Measurements from ENCODE around the gene LRRC26.
A peak's percentile ranks its signal among the peaks of the same experiment; 100 is the strongest.

Gene LRRC26

GRCh38 chr9:137159105-137160053 is 10.5 kb downstream of the LRRC26 start:
- no CpG with 5 or more reads among the region's 14 CpGs for WGBS (ENCODE audit: insufficient coverage, insufficient read length)
- Histone ChIP-seq H3K4me3 (ENCODE audit: low read length) (no peak overlapping the region), H3K4me1 (ENCODE audit: control insufficient read depth, insufficient read depth, low read length) (peaks cover 10% of the 10 kb centered on the region; the same call in 1 of the 2 replicates), H3K27me3 (ENCODE audit: control insufficient read depth, insufficient read depth, low read length) (peaks cover 28% of the 10 kb centered on the region; the same call in 1 of the 2 replicates), H3K36me3 (ENCODE audit: control insufficient read depth, insufficient read depth, low read length) (no peaks in the 10 kb centered on the region; the same call in 1 of the 2 replicates), H3K27ac (ENCODE audit: low read length) (no peak overlapping the region), H3K9me3 (ENCODE audit: control insufficient read depth, insufficient read depth, low read length) (no peaks in the 10 kb centered on the region)
- no peak for DNase-seq (ENCODE audit: low read depth, low spot score)

- Histone ChIP-seq H3K4me3 (ENCODE audit: low read length) (no peak overlapping the region), H3K27ac (ENCODE audit: low read length) (no peak overlapping the region), H3K27me3 (ENCODE audit: control insufficient read depth, insufficient read depth, low read length) (peaks cover 28% of the 10 kb centered on the region; the same call in 1 of the 2 replicates), H3K36me3 (ENCODE audit: control insufficient read depth, insufficient read depth, low read length) (no peaks in the 10 kb centered on the region), H3K9me3 (ENCODE audit: control insufficient read depth, insufficient read depth, low read length) (no peaks in the 10 kb centered on the region), H3K4me1 (ENCODE audit: control insufficient read depth, insufficient read depth, low read length) (peaks cover 10% of the 10 kb centered on the region; the same call in 1 of the 2 replicates)
- no peak for DNase-seq (ENCODE audit: low read depth, low spot score)
- WGBS (ENCODE audit: insufficient coverage, insufficient read length) = no CpG with 5 or more reads among the region's 4 CpGs
Observed at GRCh38 chr9:137158625-137159024, 11.2 kb downstream of the LRRC26 start.

GRCh38 chr9:137157618-137158415 is 12.0 kb downstream of the LRRC26 start:
- H3K27me3 ChIP-seq (ENCODE audit: control insufficient read depth, insufficient read depth, low read length) = peaks cover 23% of the 10 kb centered on the region; the same call in 1 of the 2 replicates
- no peak overlapping the region for H3K27ac ChIP-seq (ENCODE audit: low read length)
- H3K36me3 ChIP-seq (ENCODE audit: control insufficient read depth, insufficient read depth, low read length) = no peaks in the 10 kb centered on the region
- H3K4me3 ChIP-seq (ENCODE audit: low read length) = no peak overlapping the region
- no CpG with 5 or more reads among the region's 19 CpGs for WGBS (ENCODE audit: insufficient coverage, insufficient read length)
- H3K4me1 ChIP-seq (ENCODE audit: control insufficient read depth, insufficient read depth, low read length) = peaks cover 10% of the 10 kb centered on the region; the same call in 1 of the 2 replicates
- H3K9me3 ChIP-seq (ENCODE audit: control insufficient read depth, insufficient read depth, low read length) = no peaks in the 10 kb centered on the region
- no peak for DNase-seq (ENCODE audit: low read depth, low spot score)

- Histone ChIP-seq H3K36me3 (ENCODE audit: control insufficient read depth, insufficient read depth, low read length) (no peaks in the 10 kb centered on the region), H3K9me3 (ENCODE audit: control insufficient read depth, insufficient read depth, low read length) (no peaks in the 10 kb centered on the region), H3K4me3 (ENCODE audit: low read length) (peak overlapping the region; percentile 18; the same call in 1 of the 2 replicates), H3K27me3 (ENCODE audit: control insufficient read depth, insufficient read depth, low read length) (peaks cover 19% of the 10 kb centered on the region; the same call in 1 of the 2 replicates), H3K4me1 (ENCODE audit: control insufficient read depth, insufficient read depth, low read length) (peaks cover 8% of the 10 kb centered on the region; the same call in 1 of the 2 replicates), H3K27ac (ENCODE audit: low read length) (no peak overlapping the region)
- no peak for DNase-seq (ENCODE audit: low read depth, low spot score)
- WGBS (ENCODE audit: insufficient coverage, insufficient read length) = no CpG with 5 or more reads among the region's 65 CpGs
Observed at GRCh38 chr9:137156567-137157375, 13.1 kb downstream of the LRRC26 start.

- WGBS (ENCODE audit: insufficient coverage, insufficient read length) = no CpG with 5 or more reads among the region's 7 CpGs
- peaks cover 8% of the 10 kb centered on the region; the same call in 1 of the 2 replicates for H3K27me3 ChIP-seq (ENCODE audit: control insufficient read depth, insufficient read depth, low read length)
- H3K4me3 ChIP-seq (ENCODE audit: low read length) = no peak overlapping the region
- H3K27ac ChIP-seq (ENCODE audit: low read length) = no peak overlapping the region
- no peaks in the 10 kb centered on the region for H3K9me3 ChIP-seq (ENCODE audit: control insufficient read depth, insufficient read depth, low read length)
- no peak for DNase-seq (ENCODE audit: low read depth, low spot score)
- no peaks in the 10 kb centered on the region for H3K36me3 ChIP-seq (ENCODE audit: control insufficient read depth, insufficient read depth, low read length)
- H3K4me1 ChIP-seq (ENCODE audit: control insufficient read depth, insufficient read depth, low read length) = peaks cover 4% of the 10 kb centered on the region; the same call in 1 of the 2 replicates
Observed at GRCh38 chr9:137152844-137153405, 16.9 kb downstream of the LRRC26 start.

GRCh38 chr9:137150617-137151457 is 19.0 kb downstream of the LRRC26 start:
- Histone ChIP-seq H3K27me3 (ENCODE audit: control insufficient read depth, insufficient read depth, low read length) (peaks cover 3% of the 10 kb centered on the region; the same call in 1 of the 2 replicates), H3K27ac (ENCODE audit: low read length) (no peak overlapping the region), H3K4me1 (ENCODE audit: control insufficient read depth, insufficient read depth, low read length) (peaks cover 3% of the 10 kb centered on the region; the same call in 1 of the 2 replicates), H3K36me3 (ENCODE audit: control insufficient read depth, insufficient read depth, low read length) (no peaks in the 10 kb centered on the region), H3K9me3 (ENCODE audit: control insufficient read depth, insufficient read depth, low read length) (no peaks in the 10 kb centered on the region), H3K4me3 (ENCODE audit: low read length) (no peak overlapping the region)
- no CpG with 5 or more reads among the region's 34 CpGs for WGBS (ENCODE audit: insufficient coverage, insufficient read length)
- DNase-seq (ENCODE audit: low read depth, low spot score) = no peak

GRCh38 chr9:137149942-137150616 is 19.8 kb downstream of the LRRC26 start:
- no peaks in the 10 kb centered on the region; the same call in 1 of the 2 replicates for H3K27me3 ChIP-seq (ENCODE audit: control insufficient read depth, insufficient read depth, low read length)
- H3K9me3 ChIP-seq (ENCODE audit: control insufficient read depth, insufficient read depth, low read length) = no peaks in the 10 kb centered on the region
- no peak overlapping the region for H3K27ac ChIP-seq (ENCODE audit: low read length)
- no peak for DNase-seq (ENCODE audit: low read depth, low spot score)
- H3K4me1 ChIP-seq (ENCODE audit: control insufficient read depth, insufficient read depth, low read length) = peaks cover 3% of the 10 kb centered on the region; the same call in 1 of the 2 replicates
- no CpG with 5 or more reads among the region's 20 CpGs for WGBS (ENCODE audit: insufficient coverage, insufficient read length)
- no peaks in the 10 kb centered on the region for H3K36me3 ChIP-seq (ENCODE audit: control insufficient read depth, insufficient read depth, low read length)
- H3K4me3 ChIP-seq (ENCODE audit: low read length) = no peak overlapping the region

GRCh38 chr9:137149363-137149762 is 20.5 kb downstream of the LRRC26 start:
- no peaks in the 10 kb centered on the region for H3K36me3 ChIP-seq (ENCODE audit: control insufficient read depth, insufficient read depth, low read length)
- H3K27me3 ChIP-seq (ENCODE audit: control insufficient read depth, insufficient read depth, low read length) = no peaks in the 10 kb centered on the region
- H3K9me3 ChIP-seq (ENCODE audit: control insufficient read depth, insufficient read depth, low read length) = no peaks in the 10 kb centered on the region
- WGBS (ENCODE audit: insufficient coverage, insufficient read length) = no CpG with 5 or more reads among the region's 5 CpGs
- no peak overlapping the region for H3K4me3 ChIP-seq (ENCODE audit: low read length)
- no peak overlapping the region for H3K27ac ChIP-seq (ENCODE audit: low read length)
- H3K4me1 ChIP-seq (ENCODE audit: control insufficient read depth, insufficient read depth, low read length) = peaks cover 3% of the 10 kb centered on the region; the same call in 1 of the 2 replicates
- no peak for DNase-seq (ENCODE audit: low read depth, low spot score)

All from iPS DF 6.9 (cell line).